Gastrocnemius medialis (tissue), 4 donors: ENCODE measurements around the gene SFR1. TPM values are rescaled to one million over a fixed set of nuclear protein-coding genes. Genes with fewer than 3 reads are reported as not detected.

Experiments used
- ATAC-seq, 2 donors: fragments of 150-250 bp; one replicate each; pipeline ENCODE4 v1.9.1; 2016
- DNase-seq, 2 donors: peaks; one replicate each; pipeline ENCODE4 v3.0.0-alpha.2; 2019
- H3K27ac ChIP-seq, 4 donors: fragments of 200-600 bp; sonication (generic); 1 replicate in 1 of 4; 2 replicates in 3 of 4; pipeline ENCODE4 v1.5.1; 2016 to 2018; ENCODE audit warnings: mild to moderate bottlenecking in 2 of 4, moderate library complexity in 1 of 4
- H3K27me3 ChIP-seq, 3 donors: fragments of 200-600 bp; sonication (generic) in 2 of 3; 1 replicate in 1 of 3; 2 replicates in 2 of 3; pipeline versions ENCODE4 v1.5.1 to v1.6.0; 2016 to 2019; ENCODE audit warnings: mild to moderate bottlenecking in 1 of 3, moderate library complexity in 1 of 3
- H3K36me3 ChIP-seq, 2 donors: fragments of 200-600 bp; sonication (generic) in 1 of 2; one replicate each; pipeline ENCODE4 v1.5.1; 2017 to 2018
- H3K4me1 ChIP-seq, 2 donors: fragments of 200-600 bp; sonication (generic) in 1 of 2; one replicate each; pipeline ENCODE4 v1.5.1; 2016 to 2017; ENCODE audit warnings: mild to moderate bottlenecking in 2 of 2
- H3K4me3 ChIP-seq, 4 donors: fragments of 200-600 bp; sonication (generic) in 3 of 4; 1 replicate in 1 of 4; 2 replicates in 3 of 4; pipeline ENCODE4 v1.5.1; 2016 to 2019; ENCODE audit warnings: mild to moderate bottlenecking in 2 of 4
- H3K9me3 ChIP-seq, 3 donors: fragments of 200-600 bp; sonication (generic) in 2 of 3; 1 replicate in 1 of 3; 2 replicates in 2 of 3; pipeline ENCODE4 v1.5.1; 2016 to 2019
- CTCF ChIP-seq, 5 experiments: fragments of 450-650 bp in 3 of 5; fragments of 200-600 bp in 2 of 5; sonication (generic) in 2 of 5; IDR thresholded peaks in 4 of 5; conservative IDR thresholded peaks in 1 of 5; 1 replicate in 4 of 5; 2 replicates in 1 of 5; pipeline ENCODE4 v1.5.1; 2016 to 2019; ENCODE audit warnings: antibody characterized with exemption in 5 of 5, mild to moderate bottlenecking in 3 of 5, moderate library complexity in 3 of 5
- POLR2A ChIP-seq, 2 donors: fragments of 450-650 bp; IDR thresholded peaks; one replicate each; pipeline ENCODE4 v1.6.1; 2017; ENCODE audit warnings: antibody characterized with exemption in 2 of 2, mild to moderate bottlenecking in 2 of 2, moderate library complexity in 2 of 2
- in situ Hi-C, 4 donors: fragments of 200-750 bp; cut with MboI; loops; one replicate each; pipeline versions ENCODE4 v1.15.0 to v1.8.0; 2017; ENCODE audit warnings: low sequenced_read_pairs in 4 of 4
- intact Hi-C: fragments of 100-400 bp; cut with DNase I; formaldehyde crosslinking; loops from one replicate; pipeline ENCODE4 v1.15.1; 2023; ENCODE audit warnings: low total_unique reads
- total RNA-seq, 4 donors: library from RNA; depleted of rRNA; stranded (reverse); fragments of >200 nt; gene quantifications; one replicate each; pipeline versions ENCODE4 v1.1.0 to v1.2.3, GENCODE V29; 2016

SFR1 gene
- total RNA-seq, 4 donors from 2014 or later, result 2.4 to 7.7 (median 4.7) TPM

- no peak for DNase-seq
- Histone ChIP-seq H3K9me3 (no peaks in the 10 kb centered on the region), H3K36me3 (no peaks in the 10 kb centered on the region), H3K4me1 (peaks cover 4 to 7% of the 10 kb centered on the region in 2 donors), H3K4me3 (no peak overlapping the region), H3K27me3 (no peaks in the 10 kb centered on the region), H3K27ac (peak overlapping the region in 1 of 4 donors; percentile 18)
- in situ Hi-C loops, result no loop called here
- TF ChIP-seq CTCF (IDR thresholded peaks at IDR 0.05 in 4 of 5, conservative IDR thresholded peaks at IDR 0.05 in 1 of 5), result no peak
- no peak for TF ChIP-seq POLR2A (IDR thresholded peaks at IDR 0.05)
- intact Hi-C loops, result no loop called here
- ATAC-seq, result no peak
These were observed 44.7 kb upstream of the SFR1 start for GRCh38 chr10:104077247-104077646.

- intact Hi-C loops (no loop called here), in situ Hi-C loops (no loop called here)
- peaks cover 4 to 7% of the 10 kb centered on the region in 2 donors for H3K4me1 ChIP-seq
- H3K9me3 ChIP-seq, result no peaks in the 10 kb centered on the region
- no peaks in the 10 kb centered on the region for H3K27me3 ChIP-seq
- TF ChIP-seq POLR2A (IDR thresholded peaks at IDR 0.05), result no peak
- TF ChIP-seq CTCF (IDR thresholded peaks at IDR 0.05 in 4 of 5, conservative IDR thresholded peaks at IDR 0.05 in 1 of 5), result no peak
- H3K36me3 ChIP-seq, result no peaks in the 10 kb centered on the region
- DNase-seq (no peak), ATAC-seq (no peak)
- no peak overlapping the region for H3K4me3 ChIP-seq
- no peak overlapping the region for H3K27ac ChIP-seq
These were observed 44.3 kb upstream of the SFR1 start for GRCh38 chr10:104077663-104078151.

DNA sequence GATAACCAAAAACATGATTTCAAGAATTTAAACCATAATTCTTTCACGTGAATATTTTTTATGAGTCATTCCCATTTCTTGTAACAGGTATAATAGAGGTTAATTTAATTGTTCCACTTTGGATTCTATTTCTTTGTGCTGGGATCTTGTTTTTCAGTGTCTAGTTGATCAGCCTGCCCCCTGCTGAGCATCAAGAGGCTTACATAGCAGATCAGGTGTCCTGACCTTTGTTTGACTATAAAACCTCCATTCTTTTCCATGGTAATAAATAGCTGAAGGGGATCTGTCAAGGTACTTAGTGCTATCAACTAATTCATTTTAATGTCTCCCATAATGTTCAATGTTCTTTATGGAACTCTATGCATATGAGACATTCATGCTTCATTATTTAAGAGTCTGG is 41.2 kb upstream of the SFR1 start:
- DNase-seq, result no peak
- Histone ChIP-seq H3K27me3 (no peaks in the 10 kb centered on the region), H3K4me1 (peaks cover 4 to 7% of the 10 kb centered on the region in 2 donors), H3K4me3 (no peak overlapping the region), H3K36me3 (no peaks in the 10 kb centered on the region), H3K27ac (no peak overlapping the region), H3K9me3 (no peaks in the 10 kb centered on the region)
- TF ChIP-seq CTCF (IDR thresholded peaks at IDR 0.05 in 4 of 5, conservative IDR thresholded peaks at IDR 0.05 in 1 of 5) (peak in 1 of 5 experiments; percentile 16), POLR2A (IDR thresholded peaks at IDR 0.05) (no peak)
- intact Hi-C loops (no loop called here), in situ Hi-C loops (no loop called here)
- ATAC-seq, result no peak

- in situ Hi-C loops, result no loop called here
- H3K9me3 ChIP-seq, result no peaks in the 10 kb centered on the region
- ATAC-seq, result no peak
- H3K36me3 ChIP-seq, result no peaks in the 10 kb centered on the region
- TF ChIP-seq POLR2A (IDR thresholded peaks at IDR 0.05), result no peak
- no peak for TF ChIP-seq CTCF (IDR thresholded peaks at IDR 0.05 in 4 of 5, conservative IDR thresholded peaks at IDR 0.05 in 1 of 5)
- no peak overlapping the region for H3K4me3 ChIP-seq
- intact Hi-C loops, result no loop called here
- DNase-seq, result no peak
- H3K4me1 ChIP-seq, result peaks cover 0 to 4% of the 10 kb centered on the region in 2 donors
- H3K27me3 ChIP-seq, result no peaks in the 10 kb centered on the region
- H3K27ac ChIP-seq, result no peak overlapping the region
These were observed 40.0 kb upstream of the SFR1 start for GRCh38 chr10:104081998-104082397.
